ENCODE data around the gene CGB7.

CGB7 gene

GRCh38 chr19:49006905-49007304, 50.6 kb downstream of the CGB7 start:
- H4K20me1 ChIP-seq (ENCODE audit: insufficient read depth) = no peaks in the 10 kb centered on the region
- no peaks in the 10 kb centered on the region for H3K79me2 ChIP-seq (ENCODE audit: insufficient read depth, low read depth)
- no peak overlapping the region for H2AFZ ChIP-seq (ENCODE audit: low read depth)
- H3K36me3 ChIP-seq (ENCODE audit: insufficient read depth) = peaks cover 7% of the 10 kb centered on the region; the same call in 1 of the 2 replicates
- H3K4me2 ChIP-seq = no peak overlapping the region
- no peaks in the 10 kb centered on the region for H3K4me1 ChIP-seq (ENCODE audit: low read depth, poor library complexity, severe bottlenecking)
- no peak overlapping the region for H3K27ac ChIP-seq
- no peaks in the 10 kb centered on the region for H3K27me3 ChIP-seq (ENCODE audit: insufficient read depth, low read depth)
- H3K4me3 ChIP-seq (IDR thresholded peaks at IDR 0.05; ENCODE audit: insufficient read depth, low read depth, low read length) = no peak overlapping the region
- no peak overlapping the region for H3K9ac ChIP-seq
- no peak for TF ChIP-seq CTCF (conservative IDR thresholded peaks at IDR 0.05; ENCODE audit: low read depth, low read length)

- H3K9ac ChIP-seq = no peak overlapping the region
- no peak overlapping the region for H3K4me2 ChIP-seq
- H3K4me3 ChIP-seq (IDR thresholded peaks at IDR 0.05; ENCODE audit: insufficient read depth, low read depth, low read length) = no peak overlapping the region
- H4K20me1 ChIP-seq (ENCODE audit: insufficient read depth) = no peaks in the 10 kb centered on the region
- H3K79me2 ChIP-seq (ENCODE audit: insufficient read depth, low read depth) = no peaks in the 10 kb centered on the region
- no peaks in the 10 kb centered on the region for H3K4me1 ChIP-seq (ENCODE audit: low read depth, poor library complexity, severe bottlenecking)
- H3K36me3 ChIP-seq (ENCODE audit: insufficient read depth) = peaks cover 7% of the 10 kb centered on the region; the same call in 1 of the 2 replicates
- H3K27ac ChIP-seq = no peak overlapping the region
- H3K27me3 ChIP-seq (ENCODE audit: insufficient read depth, low read depth) = no peaks in the 10 kb centered on the region
- H2AFZ ChIP-seq (ENCODE audit: low read depth) = no peak overlapping the region
- TF ChIP-seq CTCF (conservative IDR thresholded peaks at IDR 0.05; ENCODE audit: low read depth, low read length) = no peak
These were observed 52.5 kb downstream of the CGB7 start for GRCh38 chr19:49004964-49005614.

Data from KMS-11 (cell line).